KMS-11 (cell line): ENCODE data around the gene DLG2.

Experiments
- H2AFZ ChIP-seq: fragments of 200-600 bp; sonication (generic); 2 replicates; pipeline ENCODE4 v1.6.1; 2016; ENCODE audit warnings: antibody characterized with exemption, mixed run types, low read depth
- H3K27ac ChIP-seq: fragments of 200-600 bp; sonication (generic); 2 replicates; pipeline ENCODE4 v1.6.1; 2016; ENCODE audit warnings: mild to moderate bottlenecking, mixed run types
- H3K27me3 ChIP-seq: fragments of 200-600 bp; sonication (generic); 2 replicates; pipeline ENCODE4 v1.6.1; 2017; ENCODE audit warnings: mild to moderate bottlenecking, low read depth, mixed run types, moderate library complexity; ENCODE audit not compliant: insufficient read depth
- H3K36me3 ChIP-seq: fragments of 200-600 bp; sonication (generic); 2 replicates; pipeline ENCODE4 v1.6.1; 2017; ENCODE audit warnings: mild to moderate bottlenecking, mixed run types; ENCODE audit not compliant: insufficient read depth
- H3K4me1 ChIP-seq: fragments of 200-600 bp; sonication (generic); 2 replicates; pipeline ENCODE4 v1.6.1; 2016; ENCODE audit warnings: mild to moderate bottlenecking, low read depth, mixed run types; ENCODE audit not compliant: poor library complexity, severe bottlenecking
- H3K4me2 ChIP-seq: fragments of 200-600 bp; sonication (generic); 2 replicates; pipeline ENCODE4 v1.7.0; 2016; ENCODE audit warnings: mild to moderate bottlenecking, mixed run types
- H3K4me3 ChIP-seq: fragments of 200-600 bp; sonication (generic); IDR thresholded peaks from 2 replicates; pipeline ENCODE4 v1.6.1; 2017; ENCODE audit warnings: low read depth, low read length, mixed read lengths; ENCODE audit not compliant: insufficient read depth
- H3K79me2 ChIP-seq: fragments of 200-600 bp; sonication (generic); 2 replicates; pipeline ENCODE4 v1.6.1; 2016; ENCODE audit warnings: low read depth, mixed run types; ENCODE audit not compliant: insufficient read depth
- H3K9ac ChIP-seq: fragments of 200-600 bp; sonication (generic); 2 replicates; pipeline ENCODE4 v1.6.1; 2016; ENCODE audit warnings: mild to moderate bottlenecking, mixed run types
- H4K20me1 ChIP-seq: fragments of 200-600 bp; sonication (generic); 2 replicates; pipeline ENCODE4 v1.6.1; 2016; ENCODE audit warnings: mild to moderate bottlenecking, mixed run types; ENCODE audit not compliant: insufficient read depth
- CTCF ChIP-seq: fragments of 200-600 bp; sonication (generic); conservative IDR thresholded peaks from 2 replicates; pipeline ENCODE4 v1.6.1; 2017; ENCODE audit warnings: low read depth, mild to moderate bottlenecking, antibody characterized with exemption, low read length, moderate library complexity, mixed read lengths

Gene DLG2

GRCh38 chr11:84882056-84882455, 745.1 kb downstream of the DLG2 start:
- H4K20me1 ChIP-seq, result no peaks in the 10 kb centered on the region
- no peaks in the 10 kb centered on the region for H3K79me2 ChIP-seq
- H3K9ac ChIP-seq, result no peak overlapping the region
- no peak overlapping the region for H3K4me3 ChIP-seq
- H3K36me3 ChIP-seq, result no peaks in the 10 kb centered on the region
- H3K27me3 ChIP-seq, result no peaks in the 10 kb centered on the region
- H2AFZ ChIP-seq, result no peak overlapping the region
- H3K27ac ChIP-seq, result no peak overlapping the region
- no peaks in the 10 kb centered on the region for H3K4me1 ChIP-seq
- no peak for TF ChIP-seq CTCF
- H3K4me2 ChIP-seq, result no peak overlapping the region

- Histone ChIP-seq H2AFZ (no peak overlapping the region), H3K27ac (no peak overlapping the region), H3K4me3 (no peak overlapping the region), H3K79me2 (no peaks in the 10 kb centered on the region), H3K36me3 (no peaks in the 10 kb centered on the region), H3K9ac (no peak overlapping the region), H3K4me2 (no peak overlapping the region), H4K20me1 (no peaks in the 10 kb centered on the region), H3K27me3 (no peaks in the 10 kb centered on the region), H3K4me1 (peaks cover 3% of the 10 kb centered on the region)
- TF ChIP-seq CTCF, result no peak
Measured at GRCh38 chr11:84871116-84871515, 756.0 kb downstream of the DLG2 start.

- no peak overlapping the region for H2AFZ ChIP-seq
- no peak overlapping the region for H3K27ac ChIP-seq
- no peak for TF ChIP-seq CTCF
- H3K36me3 ChIP-seq, result no peaks in the 10 kb centered on the region
- H3K9ac ChIP-seq, result no peak overlapping the region
- no peaks in the 10 kb centered on the region for H3K79me2 ChIP-seq
- no peaks in the 10 kb centered on the region for H3K27me3 ChIP-seq
- H3K4me1 ChIP-seq, result peaks cover 9% of the 10 kb centered on the region
- no peaks in the 10 kb centered on the region for H4K20me1 ChIP-seq
- no peak overlapping the region for H3K4me3 ChIP-seq
- H3K4me2 ChIP-seq, result no peak overlapping the region
Measured at GRCh38 chr11:84870486-84870885, 756.7 kb downstream of the DLG2 start.

GRCh38 chr11:84866922-84867321, 760.2 kb downstream of the DLG2 start:
- Histone ChIP-seq H3K27ac (no peak overlapping the region), H2AFZ (no peak overlapping the region), H4K20me1 (no peaks in the 10 kb centered on the region), H3K79me2 (no peaks in the 10 kb centered on the region), H3K4me1 (peaks cover 12% of the 10 kb centered on the region), H3K36me3 (no peaks in the 10 kb centered on the region), H3K9ac (no peak overlapping the region), H3K4me3 (no peak overlapping the region), H3K4me2 (no peak overlapping the region), H3K27me3 (no peaks in the 10 kb centered on the region)
- TF ChIP-seq CTCF, result no peak
